ENCODE results near the gene DOLPP1.
"Not testable (repeated sequence)": the region's sequence is repeated elsewhere in the genome, so short reads cannot be mapped to it uniquely, and the experiment has no call there.

Gene DOLPP1, protein sequence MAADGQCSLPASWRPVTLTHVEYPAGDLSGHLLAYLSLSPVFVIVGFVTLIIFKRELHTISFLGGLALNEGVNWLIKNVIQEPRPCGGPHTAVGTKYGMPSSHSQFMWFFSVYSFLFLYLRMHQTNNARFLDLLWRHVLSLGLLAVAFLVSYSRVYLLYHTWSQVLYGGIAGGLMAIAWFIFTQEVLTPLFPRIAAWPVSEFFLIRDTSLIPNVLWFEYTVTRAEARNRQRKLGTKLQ

DNA sequence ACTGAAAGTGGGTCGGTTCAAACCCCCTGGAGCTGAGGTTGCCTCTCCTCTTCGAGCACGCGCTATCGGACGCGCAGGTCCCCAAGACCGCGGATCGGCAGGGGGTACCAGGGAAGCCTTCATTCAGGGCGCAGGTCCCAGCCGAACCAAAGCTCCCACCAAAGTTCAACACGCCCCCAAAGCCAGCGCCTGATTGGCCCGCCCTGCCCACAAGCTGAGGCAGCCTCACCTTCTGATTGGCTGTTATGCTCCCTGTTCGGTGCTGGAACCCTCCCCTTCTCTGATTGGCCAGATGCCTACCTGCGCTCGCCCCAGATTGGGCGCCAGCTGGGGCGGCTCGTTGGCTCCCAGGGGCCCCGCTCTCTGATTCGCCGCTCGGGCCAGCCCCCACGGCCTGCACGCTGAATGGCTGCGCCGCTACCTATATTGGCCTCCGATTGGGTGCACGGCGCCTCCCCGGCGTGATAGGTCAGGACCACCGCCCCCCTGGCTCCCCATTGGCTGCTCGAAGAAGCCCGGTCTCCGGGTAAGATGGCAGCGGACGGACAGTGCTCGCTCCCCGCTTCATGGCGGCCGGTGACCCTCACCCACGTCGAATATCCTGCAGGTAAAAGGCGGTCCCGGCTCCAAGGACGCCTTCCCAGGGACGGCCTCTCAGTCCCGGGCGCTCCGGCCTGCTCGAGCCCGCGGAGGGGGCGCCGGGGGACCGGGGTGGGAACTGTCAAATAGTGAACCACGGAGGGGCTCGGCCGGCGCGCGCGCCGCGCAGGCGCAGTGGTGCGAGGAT is at the start of gene DOLPP1:
Gene DOLPP1 (plus strand): TSS at position 511 of the 787 bp plus-strand sequence. CDS start 21 bp downstream, at position 532.
- peak; percentile 99 for DNase-seq (ENCODE audit: low read depth in 2 of 2)

DNA sequence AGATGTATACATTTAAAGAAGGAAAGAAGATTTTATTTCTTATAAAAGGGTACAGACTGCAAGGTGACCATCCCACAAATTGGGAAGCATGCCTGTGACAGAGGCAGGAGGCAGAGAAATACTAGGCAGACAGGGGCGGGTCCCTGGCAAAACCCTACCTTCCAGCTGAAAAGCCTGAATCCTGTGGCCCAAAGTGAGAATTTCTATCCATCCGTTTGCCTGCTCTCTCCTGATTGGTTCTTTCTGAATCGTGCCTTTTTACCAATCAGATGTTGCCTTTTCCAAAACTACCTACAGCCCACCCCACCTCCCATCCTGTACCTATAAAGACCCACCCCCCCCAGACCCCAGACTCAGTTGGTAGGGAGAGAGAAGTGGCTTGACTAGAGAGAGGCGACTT is 49.4 kb upstream of the DOLPP1 start:
- DNase-seq (ENCODE audit: low read depth in 2 of 2), result no peak

DNA sequence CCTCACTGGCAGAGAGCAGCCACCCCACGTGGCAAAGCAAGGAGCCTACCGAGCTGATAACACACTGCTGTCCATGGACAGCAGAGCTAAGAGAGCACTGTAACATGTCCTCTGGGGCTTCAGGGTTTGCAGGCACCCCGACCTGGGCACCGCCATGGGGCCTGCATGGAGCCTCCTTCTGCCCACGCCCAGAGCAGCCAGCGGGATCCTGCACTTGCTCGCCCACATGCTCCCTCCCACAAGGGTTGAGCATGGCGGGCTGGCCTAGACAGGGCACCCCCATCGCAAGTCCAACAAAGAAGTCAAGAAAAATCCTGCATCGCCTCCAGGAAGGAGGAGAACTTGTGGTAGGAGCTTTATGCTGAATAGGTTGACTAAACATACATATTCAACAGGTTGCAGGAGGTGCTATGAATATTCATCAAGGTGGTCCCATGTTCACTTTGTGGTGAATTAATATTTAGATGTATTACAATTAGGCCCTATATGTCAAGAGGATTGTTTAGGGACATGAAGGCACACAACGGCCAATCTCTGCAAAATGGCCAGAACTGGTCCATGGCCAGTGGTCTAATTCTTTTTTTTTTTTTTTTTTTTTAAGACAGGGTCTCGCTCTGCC is 48.3 kb upstream of the DOLPP1 start:
- DNase-seq (ENCODE audit: low read depth in 2 of 2), result no peak

DNA sequence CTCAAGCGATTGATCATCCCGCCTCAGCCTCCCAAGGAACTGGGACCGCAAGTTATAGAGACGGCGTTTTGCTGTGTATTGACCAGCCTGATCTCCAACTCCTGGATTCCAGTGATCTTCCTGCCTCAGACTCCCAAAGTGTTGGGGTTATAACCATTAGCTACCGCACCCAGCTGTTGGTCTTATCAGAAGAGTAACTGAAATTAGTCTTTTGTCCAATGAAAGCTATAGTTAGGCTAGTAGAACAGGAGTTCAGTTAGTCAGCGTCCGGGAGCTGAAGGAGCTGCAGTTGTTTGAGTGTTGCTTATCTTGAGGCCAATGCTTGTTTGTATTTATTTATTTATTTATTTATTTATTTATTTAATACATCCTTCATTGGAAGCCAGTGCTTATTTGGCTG is 47.7 kb upstream of the DOLPP1 start:
- no peak for DNase-seq (ENCODE audit: low read depth in 2 of 2)

DNA sequence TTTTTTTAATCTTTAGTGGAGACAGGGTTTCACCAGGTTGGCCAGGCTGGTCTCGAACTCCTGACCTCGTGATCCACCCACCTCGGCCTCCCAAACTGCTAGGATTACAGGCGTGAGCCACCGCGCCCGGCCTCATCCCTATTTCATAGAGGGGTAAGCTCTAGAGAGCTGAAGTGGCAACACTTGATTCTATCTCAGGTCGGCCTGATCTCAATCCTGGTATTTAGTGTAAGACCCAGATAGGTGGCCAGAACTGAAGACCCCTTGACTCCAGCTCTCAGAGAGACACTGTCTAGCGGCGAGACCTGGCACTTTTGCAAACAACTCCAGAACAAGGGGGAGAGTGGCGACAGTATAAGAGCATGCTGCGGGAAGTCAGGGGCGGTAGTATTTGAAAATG is 45.1 kb upstream of the DOLPP1 start:
- DNase-seq (ENCODE audit: low read depth in 2 of 2), result not testable (repeated sequence)

DNA sequence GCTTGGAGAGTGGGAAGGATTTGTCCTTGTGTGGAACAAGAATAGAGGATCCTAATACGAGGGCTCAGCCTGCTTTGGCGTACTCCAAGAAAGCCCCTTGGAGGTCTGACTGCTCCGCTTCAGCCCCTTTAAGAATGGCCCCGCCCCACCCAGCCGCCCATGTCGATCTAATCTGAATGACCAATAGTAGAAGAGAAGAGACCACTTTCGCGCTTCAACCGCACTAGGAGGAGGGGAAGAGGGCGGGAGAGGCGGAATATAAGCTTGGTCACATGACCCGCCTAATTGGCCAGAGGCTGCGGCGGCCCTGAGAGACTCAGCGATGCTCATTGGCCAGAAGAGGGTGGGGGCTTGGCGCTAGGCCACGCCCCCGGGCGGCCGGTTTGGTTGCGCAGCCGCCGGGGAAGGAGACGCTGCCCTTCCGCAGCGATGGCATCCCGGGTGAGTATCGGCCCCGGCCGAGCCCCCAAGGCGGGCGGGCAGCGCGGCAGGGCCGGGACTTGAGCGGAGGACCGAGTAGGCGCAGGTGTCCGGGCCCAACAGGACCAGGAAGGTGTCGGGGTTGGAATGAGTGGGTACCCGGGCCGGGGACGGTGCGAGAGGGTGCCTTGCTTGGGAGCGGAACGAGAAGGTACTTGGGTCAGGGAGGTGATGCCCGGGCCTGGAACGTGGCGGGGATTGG is 44.5 kb upstream of the DOLPP1 start, which contains the start of gene MIGA2:
Gene MIGA2 (plus strand): TSS at position 386 of the 682 bp plus-strand sequence. CDS start 3,969 bp downstream, outside the sequence.
- peak; percentile 97 to 98 for DNase-seq (ENCODE audit: low read depth in 2 of 2)

DNA sequence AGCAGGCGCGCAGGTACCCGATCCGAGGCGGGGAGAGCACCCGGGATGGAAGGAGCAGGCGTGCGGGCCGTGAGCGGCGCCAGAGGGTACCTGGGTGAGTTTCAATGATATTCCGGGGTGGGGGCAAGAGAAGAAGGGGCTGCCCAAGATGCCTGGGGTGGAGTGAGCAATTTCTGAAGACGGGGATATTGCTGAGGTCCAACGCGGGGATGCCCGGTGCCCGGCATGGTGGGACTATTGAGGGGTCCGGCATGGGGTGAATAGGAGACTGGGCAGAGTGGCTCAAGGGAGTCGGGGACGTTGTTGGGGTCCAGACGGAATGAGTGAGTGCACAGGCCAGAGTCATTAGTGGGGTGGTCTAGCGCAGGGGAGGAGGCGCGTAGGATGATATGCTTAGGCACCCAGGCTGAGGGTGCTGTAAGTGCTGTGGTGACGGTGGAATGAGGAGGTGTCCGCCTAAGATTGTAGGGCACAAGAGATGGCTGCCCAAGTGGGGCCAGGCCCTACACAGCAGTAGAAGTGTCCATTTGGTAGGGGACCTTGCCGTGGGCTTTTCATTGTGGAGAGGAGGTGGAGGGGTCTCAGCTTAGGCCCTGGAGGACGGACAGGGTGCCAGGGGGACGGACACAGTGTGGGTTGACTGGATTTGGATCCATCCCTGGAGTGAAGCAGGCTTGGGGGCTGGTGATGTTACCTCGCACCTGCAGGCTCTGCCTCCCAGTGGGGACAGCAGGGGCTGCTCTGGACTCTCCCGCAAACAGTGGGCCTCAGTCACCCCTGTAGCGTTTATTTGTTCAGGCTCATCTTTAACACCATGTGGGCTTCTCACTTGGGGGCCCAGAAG is 43.8 kb upstream of the DOLPP1 start:
- DNase-seq (ENCODE audit: low read depth in 2 of 2), result no peak

DNA sequence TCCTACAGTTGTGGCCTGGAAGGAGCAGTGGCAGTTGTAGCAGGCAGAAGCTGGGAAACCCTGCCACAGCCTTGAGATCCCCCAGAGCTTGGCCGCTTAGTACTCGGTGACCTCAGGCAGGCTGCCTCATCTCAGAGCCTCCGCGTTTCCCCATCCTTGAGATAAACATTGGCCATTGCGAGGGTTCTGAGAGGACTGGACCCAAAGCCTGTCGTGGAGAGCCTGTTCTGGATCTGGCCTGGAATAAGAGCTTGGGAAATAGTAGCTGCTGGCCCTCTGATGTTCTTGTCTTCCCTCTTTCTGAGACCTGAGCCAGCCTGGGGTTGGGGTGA is 43.2 kb upstream of the DOLPP1 start:
- DNase-seq (ENCODE audit: low read depth in 2 of 2), result no peak

DNA sequence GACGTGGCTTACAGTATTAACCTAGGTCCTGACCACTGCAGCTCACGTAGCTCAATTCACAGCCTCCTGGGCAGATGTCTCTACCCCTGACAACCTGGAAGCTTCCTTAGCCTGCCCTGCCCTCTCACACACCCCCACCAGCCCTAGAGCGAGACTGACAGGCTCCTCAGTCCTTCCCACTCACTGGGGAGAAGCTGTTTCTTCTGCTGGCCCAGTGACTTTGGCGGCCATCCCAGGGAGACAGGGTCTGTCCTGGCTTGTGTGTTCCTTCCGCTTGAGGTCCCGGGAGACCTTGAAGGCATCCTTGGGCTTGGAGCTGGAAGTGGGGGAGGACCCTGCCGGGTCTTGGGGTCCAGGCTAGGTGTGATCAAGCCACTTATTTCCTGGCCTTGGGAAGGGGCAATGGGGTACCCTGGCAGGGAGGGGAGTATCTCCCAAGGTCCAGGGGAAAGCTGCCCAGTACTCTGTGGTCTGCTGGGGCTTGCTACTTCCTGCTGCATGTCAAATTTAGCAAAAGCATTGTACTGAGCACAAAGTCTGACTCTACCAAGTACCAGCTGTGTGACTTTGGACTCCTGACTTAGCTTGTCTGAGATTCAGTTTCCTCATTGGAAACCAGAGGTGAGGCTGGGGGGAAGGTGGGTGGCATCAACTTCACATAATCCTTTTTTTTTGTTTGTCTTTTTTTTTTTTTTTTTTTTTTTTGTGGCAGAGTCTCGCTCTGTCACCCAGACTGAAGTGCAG is 42.6 kb upstream of the DOLPP1 start:
- DNase-seq (ENCODE audit: low read depth in 2 of 2), result no peak

DNA sequence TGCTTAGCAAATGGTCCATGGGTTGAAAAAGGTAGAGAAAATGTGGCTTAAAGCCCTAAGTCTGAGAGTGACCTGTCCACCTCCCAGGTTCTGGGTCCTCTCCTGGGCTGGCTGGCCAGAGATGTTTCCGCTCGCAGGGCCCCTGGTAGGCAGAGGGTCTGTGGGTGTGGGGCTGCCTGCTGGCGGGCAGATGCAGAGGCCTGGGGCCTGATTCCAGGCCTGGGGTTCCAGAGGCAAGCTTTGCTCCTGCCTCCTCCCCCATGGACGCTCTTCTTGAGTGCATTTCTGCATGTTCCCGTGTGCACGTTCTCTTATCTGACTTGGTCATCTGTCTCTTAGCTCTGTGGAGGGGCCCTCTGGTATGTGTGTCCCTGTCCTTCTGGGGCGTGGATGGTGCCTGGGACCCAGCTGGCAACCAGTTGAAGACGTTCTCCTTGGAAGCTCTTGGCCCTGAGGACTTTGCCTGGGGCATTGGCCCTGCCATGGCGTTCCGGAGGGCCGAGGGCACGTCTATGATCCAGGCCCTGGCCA is 40.7 kb upstream of the DOLPP1 start:
- DNase-seq (ENCODE audit: low read depth in 2 of 2), result no peak

DNA sequence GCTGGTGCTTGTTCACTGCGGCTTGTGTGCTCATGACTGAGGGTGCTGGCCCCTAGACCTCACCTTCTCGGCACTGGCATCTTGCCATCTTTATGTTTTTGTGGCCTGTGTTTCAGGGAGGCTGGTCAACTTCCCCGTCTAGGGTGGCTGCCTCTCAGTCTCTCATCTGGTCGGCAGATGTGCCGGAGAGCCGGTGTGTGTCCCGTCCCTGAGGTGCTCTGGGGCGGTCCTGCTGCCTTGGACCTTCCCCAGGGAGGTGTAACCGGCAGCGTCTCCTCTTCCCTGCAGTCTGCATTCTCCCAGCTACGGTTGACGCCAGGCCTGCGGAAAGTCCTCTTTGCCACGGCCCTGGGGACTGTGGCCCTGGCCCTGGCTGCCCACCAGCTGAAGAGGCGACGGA is 38.9 kb upstream of the DOLPP1 start:
- no peak for DNase-seq (ENCODE audit: low read depth in 2 of 2)

DNA sequence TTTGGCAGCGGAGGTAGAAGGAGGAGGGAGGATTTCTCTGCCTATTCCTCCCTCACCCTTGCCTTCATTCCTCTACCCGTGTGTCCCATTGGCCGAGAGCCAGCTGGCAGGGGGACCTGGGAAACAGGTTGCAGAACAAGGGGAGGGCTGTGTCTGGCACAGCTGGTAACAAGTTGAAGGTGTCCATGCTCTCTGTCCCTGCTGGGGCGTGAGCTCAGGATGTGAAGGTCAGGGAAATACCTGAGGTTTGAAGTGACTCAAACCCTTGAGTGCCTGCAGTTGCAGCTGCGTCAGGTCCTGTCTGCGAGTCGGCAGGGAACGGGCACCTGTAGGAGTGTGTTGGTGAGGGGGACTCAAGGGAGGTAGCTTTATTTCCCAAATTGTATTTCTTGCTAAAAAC is 28.3 kb upstream of the DOLPP1 start:
- DNase-seq (ENCODE audit: low read depth in 2 of 2), result no peak

DNA sequence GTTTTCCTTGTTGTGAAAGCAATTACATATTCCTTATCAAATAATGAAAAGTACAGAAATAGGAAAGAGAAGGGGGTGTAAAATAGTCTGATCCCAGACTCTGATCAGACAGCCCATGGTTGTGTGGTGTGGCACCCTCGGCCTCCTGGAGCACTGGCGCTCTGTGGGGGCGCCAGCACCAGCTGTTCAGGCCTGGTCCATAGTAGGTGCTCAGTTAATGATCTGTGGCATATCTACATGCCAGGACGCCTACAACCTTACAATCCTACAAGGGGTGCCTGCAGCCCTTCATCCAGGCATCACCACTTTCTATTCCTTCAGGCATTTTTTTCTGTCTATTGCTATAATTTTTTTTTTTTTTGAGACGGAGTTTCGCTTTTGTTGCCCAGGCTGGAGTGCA is 27.9 kb upstream of the DOLPP1 start:
- no peak for DNase-seq (ENCODE audit: low read depth in 2 of 2)

DNA sequence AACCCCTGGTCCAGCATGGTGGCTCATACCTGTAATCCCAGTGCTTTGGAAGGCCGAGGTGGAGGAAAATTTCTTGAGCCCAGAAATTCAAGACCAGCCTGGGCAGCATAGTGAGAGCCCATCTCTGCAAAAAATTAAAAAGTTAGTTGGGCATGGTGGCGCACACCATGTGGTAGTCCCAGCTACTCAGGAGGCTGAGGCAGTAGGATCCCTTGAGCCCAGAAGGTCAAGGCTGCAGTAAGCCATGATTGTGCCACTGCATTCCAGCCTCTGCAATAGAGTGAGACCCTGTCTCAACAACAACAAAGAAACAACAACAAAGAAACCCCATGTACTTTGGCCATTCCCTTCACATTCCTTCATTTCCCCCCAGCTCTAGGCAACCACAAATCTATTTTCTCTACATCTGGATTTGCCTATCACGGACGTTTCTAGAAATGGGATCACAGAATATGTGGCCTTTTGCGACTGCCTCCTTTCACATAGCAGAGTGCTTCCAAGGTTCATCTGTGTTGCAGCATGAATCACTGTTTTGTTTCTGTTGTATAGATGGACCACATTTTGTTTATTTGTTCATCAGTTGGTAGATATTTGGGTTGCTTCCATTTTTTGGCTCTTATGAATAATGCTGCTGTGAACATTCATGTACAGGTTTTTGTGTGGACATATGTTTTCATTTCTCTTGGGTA is 26.6 kb upstream of the DOLPP1 start:
- DNase-seq (ENCODE audit: low read depth in 2 of 2), result no peak

DNA sequence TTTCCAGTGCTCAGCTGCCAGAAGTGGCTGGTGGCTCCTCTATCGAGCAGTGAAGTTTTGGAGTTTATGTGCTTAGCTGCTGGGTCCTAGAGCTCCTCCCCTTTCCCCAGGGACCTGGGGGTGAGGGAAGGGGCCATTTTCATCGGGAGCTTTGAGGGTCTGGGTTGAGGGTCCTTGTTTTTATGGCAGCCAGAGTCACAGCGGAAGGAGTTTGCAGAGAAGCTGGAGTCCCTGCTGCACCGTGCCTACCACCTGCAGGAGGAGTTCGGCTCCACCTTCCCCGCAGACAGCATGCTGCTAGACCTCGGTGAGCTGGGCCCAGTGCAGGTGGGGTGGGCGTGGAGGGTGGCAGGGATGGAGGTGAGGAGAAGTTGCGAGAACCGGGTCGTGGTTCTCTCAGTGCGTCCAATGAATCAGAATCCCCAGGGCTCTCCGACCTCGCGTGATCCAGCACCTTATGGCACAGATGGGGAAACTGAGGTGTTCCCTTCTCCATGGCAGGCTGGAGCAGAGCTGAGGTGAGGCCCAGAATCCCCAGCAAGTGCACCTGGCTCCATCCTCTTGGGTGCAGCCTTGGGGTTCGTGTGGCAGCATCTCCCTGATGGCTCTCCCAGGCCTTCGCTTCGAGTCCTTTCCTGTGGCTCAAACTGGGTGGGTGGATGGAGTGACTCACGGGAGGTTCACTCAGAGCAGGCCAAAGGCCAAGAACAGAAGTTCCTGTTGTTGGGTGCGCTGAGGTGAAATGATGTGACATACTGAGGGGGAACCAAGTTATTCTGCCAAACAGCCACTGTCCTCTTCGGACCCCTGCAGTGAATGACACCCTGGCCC is 21.7 kb upstream of the DOLPP1 start:
- no peak for DNase-seq (ENCODE audit: low read depth in 2 of 2)

DNA sequence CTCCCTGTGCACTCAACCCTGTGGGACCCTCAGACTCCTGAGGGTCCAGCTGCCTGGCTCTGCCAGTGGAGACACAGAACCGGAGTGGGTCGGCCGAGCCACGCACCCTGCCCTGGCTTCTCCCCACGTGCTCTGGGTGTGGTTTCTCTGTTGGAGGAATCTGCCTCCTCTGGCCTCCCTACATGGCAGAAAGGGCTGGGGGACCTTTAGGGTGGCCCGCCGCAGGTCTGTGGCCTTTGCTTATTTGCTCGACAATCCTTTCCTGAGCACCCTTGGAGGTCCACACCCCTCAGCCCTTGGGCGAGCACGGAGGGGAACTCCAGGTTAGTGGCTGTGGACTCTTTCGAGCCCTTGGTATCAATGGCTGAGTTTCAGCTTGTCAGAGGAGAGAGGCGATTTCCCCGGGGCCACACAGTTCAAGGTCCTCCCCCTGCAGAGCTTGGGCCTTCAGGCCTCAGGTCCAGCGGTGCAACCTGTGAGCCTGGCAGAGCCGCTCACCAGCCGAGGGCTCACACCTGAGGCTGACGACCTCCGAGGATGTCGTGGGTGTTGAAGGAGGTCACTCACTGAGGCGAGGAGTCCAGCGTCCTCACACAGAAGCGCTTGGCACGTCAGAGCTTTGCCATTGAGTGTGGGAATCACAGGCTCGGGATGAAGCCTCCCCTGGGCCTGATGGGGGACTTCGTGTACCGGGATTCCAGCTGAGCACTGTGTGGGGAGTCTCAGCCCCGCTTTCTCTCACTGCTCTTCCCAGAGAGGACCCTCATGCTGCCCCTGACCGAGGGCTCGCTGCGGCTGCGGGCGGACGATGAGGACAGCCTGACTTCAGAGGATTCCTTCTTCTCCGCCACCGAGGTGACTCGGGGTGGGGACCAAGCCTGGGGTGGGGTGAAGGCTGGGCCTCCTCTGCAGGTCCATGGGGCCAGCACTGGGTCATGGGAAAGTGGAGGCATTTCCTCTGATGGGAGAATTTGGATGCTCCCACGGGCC is 20.8 kb upstream of the DOLPP1 start:
- DNase-seq (ENCODE audit: low read depth in 2 of 2), result no peak

DNA sequence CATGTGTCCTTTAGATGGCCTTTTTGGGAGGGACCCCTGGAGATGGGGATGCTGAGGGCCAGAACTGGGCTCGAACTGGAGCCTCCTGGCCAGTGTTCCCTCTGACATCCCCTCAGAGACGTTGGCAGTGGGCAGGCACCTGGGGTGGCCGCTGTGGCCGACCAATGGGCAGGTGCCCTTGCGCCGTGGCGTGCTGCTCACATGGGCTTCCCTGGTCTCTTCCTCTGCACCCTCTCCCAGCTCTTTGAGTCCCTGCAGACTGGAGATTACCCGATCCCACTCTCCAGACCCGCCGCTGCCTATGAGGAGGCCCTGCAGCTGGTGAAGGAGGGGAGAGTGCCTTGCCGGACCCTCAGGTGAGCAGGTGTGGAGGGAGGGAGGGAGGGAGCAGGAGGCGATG is 19.9 kb upstream of the DOLPP1 start:
- DNase-seq (ENCODE audit: low read depth in 2 of 2), result no peak

DNA sequence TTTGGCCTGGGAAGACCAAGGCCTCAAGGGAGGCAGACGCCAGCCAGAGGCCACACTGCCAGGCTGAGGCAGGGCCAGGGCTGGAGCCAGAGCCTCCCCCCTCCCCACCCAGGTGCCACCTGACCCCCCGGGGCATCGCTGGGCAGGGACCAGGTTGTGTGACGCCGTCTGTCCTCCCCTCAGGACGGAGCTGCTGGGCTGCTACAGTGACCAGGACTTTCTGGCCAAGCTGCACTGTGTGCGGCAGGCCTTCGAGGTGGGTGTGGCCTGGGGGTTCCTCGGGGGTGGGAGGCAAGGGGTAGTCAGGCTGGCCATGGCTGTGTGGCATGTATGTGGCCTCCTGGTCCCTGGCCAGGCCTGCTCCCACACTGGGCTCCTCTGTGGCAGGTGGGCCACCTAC is 17.9 kb upstream of the DOLPP1 start:
- DNase-seq (ENCODE audit: low read depth in 2 of 2), result no peak
